Glutamatergic neuron (in vitro differentiated cells): ENCODE measurements around the gene ANGPTL1. TPM values are rescaled to one million over a fixed set of nuclear protein-coding genes. Genes with fewer than 3 reads are reported as not detected.

Experiments
- DNase-seq: peaks from one replicate; pipeline ENCODE4 v3.0.0; 2022
- H3K27ac Mint-ChIP-seq: one replicate; pipeline ENCODE4 v1.8.0; 2020; ENCODE audit warnings: mild to moderate bottlenecking, mixed read lengths, inconsistent platforms; ENCODE audit not compliant: unreplicated experiment
- H3K27me3 Mint-ChIP-seq: one replicate; pipeline ENCODE4 v1.8.0; 2020; ENCODE audit warnings: mild to moderate bottlenecking, moderate library complexity, mixed read lengths, inconsistent platforms; ENCODE audit not compliant: unreplicated experiment
- H3K36me3 Mint-ChIP-seq: one replicate; pipeline ENCODE4 v1.8.0; 2020; ENCODE audit warnings: mild to moderate bottlenecking, mixed read lengths, inconsistent platforms; ENCODE audit not compliant: unreplicated experiment
- H3K4me1 Mint-ChIP-seq: one replicate; pipeline ENCODE4 v1.8.0; 2020; ENCODE audit warnings: mild to moderate bottlenecking, low read depth, mixed read lengths, inconsistent platforms; ENCODE audit not compliant: unreplicated experiment
- H3K4me3 Mint-ChIP-seq: one replicate; pipeline ENCODE4 v1.8.0; 2020; ENCODE audit warnings: mild to moderate bottlenecking, mixed read lengths, inconsistent platforms; ENCODE audit not compliant: unreplicated experiment
- H3K9me3 Mint-ChIP-seq: one replicate; pipeline ENCODE4 v1.8.0; 2020; ENCODE audit warnings: mild to moderate bottlenecking, moderate library complexity, mixed read lengths, inconsistent platforms; ENCODE audit not compliant: unreplicated experiment
- CTCF ChIP-seq: fragments of 200-600 bp; sonication (generic); IDR thresholded peaks from one replicate; pipeline ENCODE4 v1.5.0; 2021; ENCODE audit not compliant: partially characterized antibody, unreplicated experiment
- total RNA-seq: library from RNA; stranded (reverse); fragmentation: NEBNext Ultra II Directional; extraction: Animal tissue kit (Norgen Biotek cat#: 25700); gene quantifications from one replicate; pipeline ENCODE4 v1.2.1, GENCODE V29; 2021; ENCODE audit not compliant: unreplicated experiment

The ANGPTL1 gene
- total RNA-seq, 1 donor from 2014 or later: not detected

DNA sequence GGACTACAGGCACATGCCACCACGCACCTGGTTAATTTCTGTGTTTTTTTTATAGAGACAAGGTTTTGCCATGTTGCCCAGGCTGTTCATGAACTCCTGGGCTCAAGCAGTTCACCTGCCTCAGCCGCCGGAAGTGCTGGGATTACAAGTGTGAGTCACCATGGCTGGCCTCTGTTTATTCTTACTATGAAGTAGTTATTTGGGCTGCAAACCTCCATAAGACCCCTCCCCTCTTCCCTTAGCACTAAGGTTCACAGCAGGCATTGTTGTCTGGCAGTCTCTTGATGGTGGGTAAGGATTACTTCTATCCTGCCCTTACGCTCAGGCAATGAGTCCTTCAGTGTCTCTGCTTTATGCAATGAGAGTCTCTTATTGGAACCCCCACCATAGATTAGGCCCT, 51.8 kb downstream of the ANGPTL1 start:
- no peaks in the 10 kb centered on the region for H3K27me3 Mint-ChIP-seq
- no peak overlapping the region for H3K4me3 Mint-ChIP-seq
- H3K27ac Mint-ChIP-seq: no peak overlapping the region
- TF ChIP-seq CTCF: no peak
- no peaks in the 10 kb centered on the region for H3K4me1 Mint-ChIP-seq
- no peaks in the 10 kb centered on the region for H3K36me3 Mint-ChIP-seq
- H3K9me3 Mint-ChIP-seq: no peaks in the 10 kb centered on the region
- no peak for DNase-seq

DNA sequence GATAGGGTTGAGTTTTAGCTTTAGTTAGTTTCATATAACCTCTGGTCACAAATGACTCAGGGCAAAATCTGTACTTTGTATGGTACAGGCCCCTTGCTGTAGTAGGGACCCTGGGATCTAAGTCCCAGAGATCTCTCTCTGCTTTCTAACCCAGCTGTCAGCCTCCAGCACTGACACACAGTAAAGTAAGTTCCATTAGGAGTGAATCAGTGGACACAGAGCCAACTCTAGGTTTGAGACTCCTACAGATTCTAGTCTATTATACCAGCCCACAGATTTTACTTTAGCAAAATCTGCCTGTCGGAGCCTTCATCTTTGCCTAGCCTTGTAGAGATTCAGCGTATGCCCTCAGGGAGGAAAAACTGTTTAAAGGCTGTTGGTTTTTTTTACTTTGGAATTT, 52.5 kb downstream of the ANGPTL1 start:
- Mint-ChIP-seq H3K4me3 (no peak overlapping the region), H3K27me3 (no peaks in the 10 kb centered on the region), H3K4me1 (no peaks in the 10 kb centered on the region), H3K36me3 (no peaks in the 10 kb centered on the region), H3K27ac (no peak overlapping the region), H3K9me3 (no peaks in the 10 kb centered on the region)
- no peak for TF ChIP-seq CTCF
- DNase-seq: no peak

DNA sequence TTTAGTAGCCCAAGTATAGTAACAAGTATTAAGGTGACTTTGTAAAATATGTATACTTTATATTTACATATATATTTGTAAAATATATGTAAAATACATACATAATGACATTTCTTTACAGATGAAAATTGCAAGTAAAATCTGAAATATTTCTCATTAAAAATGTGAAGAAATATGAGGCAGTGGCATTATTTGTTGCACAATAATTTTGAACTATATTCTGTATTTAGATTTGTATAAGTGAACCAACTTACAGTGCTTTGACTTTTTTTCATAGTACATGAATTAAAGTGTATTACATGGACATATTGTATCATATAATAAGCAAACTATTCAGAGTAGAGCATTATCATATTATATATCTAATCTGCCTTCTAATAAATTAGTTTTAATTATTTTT, 60.3 kb downstream of the ANGPTL1 start:
- H3K27ac Mint-ChIP-seq: no peak overlapping the region
- H3K4me3 Mint-ChIP-seq: no peak overlapping the region
- no peak for TF ChIP-seq CTCF
- no peaks in the 10 kb centered on the region for H3K4me1 Mint-ChIP-seq
- no peaks in the 10 kb centered on the region for H3K27me3 Mint-ChIP-seq
- H3K36me3 Mint-ChIP-seq: no peaks in the 10 kb centered on the region
- DNase-seq: no peak
- no peaks in the 10 kb centered on the region for H3K9me3 Mint-ChIP-seq

- Mint-ChIP-seq H3K36me3 (no peaks in the 10 kb centered on the region), H3K4me3 (no peak overlapping the region), H3K27me3 (no peaks in the 10 kb centered on the region), H3K4me1 (no peaks in the 10 kb centered on the region), H3K9me3 (no peaks in the 10 kb centered on the region), H3K27ac (no peak overlapping the region)
- no peak for DNase-seq
- TF ChIP-seq CTCF: no peak
These were observed 62.3 kb downstream of the ANGPTL1 start for GRCh38 chr1:178808529-178808928.

GRCh38 chr1:178806665-178807300, 64.1 kb downstream of the ANGPTL1 start:
- Mint-ChIP-seq H3K27me3 (no peaks in the 10 kb centered on the region), H3K4me3 (no peak overlapping the region), H3K9me3 (no peaks in the 10 kb centered on the region), H3K4me1 (no peaks in the 10 kb centered on the region), H3K36me3 (no peaks in the 10 kb centered on the region), H3K27ac (no peak overlapping the region)
- DNase-seq: no peak
- no peak for TF ChIP-seq CTCF
